Lung (tissue), 12 donors: Measurements from ENCODE around the gene PCDHB13. TPM values are rescaled to one million over a fixed set of nuclear protein-coding genes. Genes with fewer than 3 reads are reported as not detected.

Experiments
- ATAC-seq: fragments of 200-7000 bp; cut with Tn5 transposase; one replicate; pipeline ENCODE4 v1.9.1; 2020; ENCODE audit warnings: moderate number of reproducible peaks; ENCODE audit not compliant: insufficient read depth, low FRiP score
- DNase-seq, 3 donors: peaks; one replicate each; pipeline ENCODE4 v3.0.0-alpha.2; 2013 to 2017
- H3K27ac ChIP-seq, 2 donors: one replicate each; pipeline ENCODE4 v1.5.1; 2013; ENCODE audit warnings: mild to moderate bottlenecking in 2 of 2, moderate library complexity in 2 of 2, control low read depth in 1 of 2, inconsistent platforms in 1 of 2, low read depth in 1 of 2, low read length in 1 of 2
- H3K27me3 ChIP-seq, 3 donors: one replicate each; pipeline ENCODE4 v1.5.1; 2013; ENCODE audit warnings: low read length in 2 of 3; ENCODE audit not compliant: control insufficient read depth in 3 of 3, insufficient read depth in 3 of 3
- H3K36me3 ChIP-seq, 4 donors: one replicate each; pipeline ENCODE4 v1.5.1; 2013; ENCODE audit warnings: low read length in 4 of 4, mild to moderate bottlenecking in 1 of 4, moderate library complexity in 1 of 4; ENCODE audit not compliant: control insufficient read depth in 4 of 4, insufficient read depth in 4 of 4
- H3K4me1 ChIP-seq, 5 donors: one replicate each; pipeline ENCODE4 v1.5.1; 2013; ENCODE audit warnings: low read length in 5 of 5, mild to moderate bottlenecking in 2 of 5, moderate library complexity in 1 of 5; ENCODE audit not compliant: control insufficient read depth in 5 of 5, insufficient read depth in 5 of 5
- H3K4me3 ChIP-seq: one replicate; pipeline ENCODE4 v1.5.1; 2013; ENCODE audit warnings: mild to moderate bottlenecking, control low read depth, moderate library complexity
- H3K9ac ChIP-seq, 2 donors: one replicate each; pipeline ENCODE4 v1.5.1; 2013; ENCODE audit warnings: low read length in 2 of 2, control low read depth in 1 of 2; ENCODE audit not compliant: insufficient read depth in 1 of 2
- H3K9me3 ChIP-seq, 4 donors: one replicate each; pipeline ENCODE4 v1.5.1; 2013; ENCODE audit warnings: low read length in 3 of 4, mild to moderate bottlenecking in 1 of 4, moderate library complexity in 1 of 4; ENCODE audit not compliant: control insufficient read depth in 4 of 4, insufficient read depth in 3 of 4
- WGBS, 2 donors: extraction: QIAGEN DNeasy Blood & Tissue Kit; methylation state at CpG; one replicate each; pipeline ENCODE4 v1.1.7; 2013; 5-methylcytosine and 5-hydroxymethylcytosine counted together
- polyA plus RNA-seq, 2 donors: library from polyadenylated mRNA; stranded (reverse); fragments of 200-250 nt; gene quantifications; one replicate each; pipeline ENCODE4 v1.2.1, GENCODE V29; 2013
- total RNA-seq, 2 donors: library from RNA; depleted of rRNA in 1 of 2; stranded (reverse); fragments of >200 nt in 1 of 2; gene quantifications; one replicate each; pipeline ENCODE4 v1.2.1, GENCODE V29; 2014 to 2021
- TF ChIP-seq, protein P1 (sequence below): IDR thresholded peaks from 2 replicates; pipeline ENCODE4 v1.5.1; 2012; ENCODE audit warnings: mild to moderate bottlenecking; ENCODE audit errors: control extremely low read depth, extremely low read depth
- donor health status: control.
- donor health status: control.
- donor health status: Bipolar disorder and iron deficiency.
- donor health status: healthy.
- donor health status: DM: yes; HTN: yes; CAD: no.

The PCDHB13 gene
- total and polyA plus RNA-seq, 4 donors: 0.58 to 7.7 (median 2.0) TPM

DNA sequence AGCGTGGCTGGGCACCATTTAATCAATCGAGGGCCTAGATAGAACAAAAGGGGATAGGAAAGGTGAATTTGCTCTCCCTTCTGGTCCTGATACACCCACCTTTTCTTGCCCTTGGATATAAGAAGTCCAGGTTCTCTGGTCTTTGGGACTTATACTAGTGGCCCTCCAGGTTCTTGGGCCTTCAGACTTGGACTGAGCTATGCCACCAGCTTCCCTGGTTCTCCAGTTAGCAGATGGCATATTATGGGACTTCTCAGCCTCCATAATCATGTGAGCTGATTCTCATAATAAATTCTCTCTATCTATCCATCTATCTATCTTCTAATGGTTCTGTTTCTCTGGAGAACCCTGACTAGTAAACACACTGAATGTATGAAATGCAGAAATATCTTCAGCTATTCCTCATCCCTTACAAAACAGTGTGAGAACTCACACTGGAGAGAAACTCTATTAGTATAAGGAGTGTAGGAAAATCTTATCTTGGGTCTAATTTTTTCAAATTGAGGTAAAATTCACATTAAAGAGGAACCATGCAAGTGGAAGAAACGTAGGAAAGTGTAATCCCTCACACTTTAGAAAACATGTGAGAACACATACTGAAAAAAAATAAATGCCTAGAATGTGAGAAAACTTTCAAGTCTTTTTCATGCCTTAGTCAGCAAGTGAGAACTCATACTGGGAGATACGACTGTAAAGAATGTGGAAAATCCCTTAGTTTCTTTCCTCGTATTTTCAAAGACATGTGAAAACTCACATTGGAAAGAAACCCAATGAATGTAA, 46.9 kb downstream of the PCDHB13 start:
- WGBS, 2 donors: 64% methylated on average over 5 of the region's 5 CpGs
- H3K9me3 ChIP-seq: peaks cover 14 to 66% (median 42%) of the 10 kb centered on the region in 4 donors
- ATAC-seq: no peak

DNA sequence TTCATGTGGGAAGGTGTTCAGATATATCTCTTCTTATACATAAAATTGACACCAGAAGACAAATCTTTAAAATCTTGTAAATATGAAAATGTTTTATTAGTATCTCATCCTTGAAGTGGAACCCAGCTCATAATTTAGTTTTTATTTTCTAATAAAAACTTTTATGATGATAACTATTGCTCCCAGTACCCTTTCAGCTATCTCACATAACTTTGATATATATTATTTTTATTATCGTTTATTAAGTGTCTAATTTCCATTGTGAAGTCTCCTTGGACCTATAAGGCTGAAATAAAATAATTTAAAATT, 47.5 kb downstream of the PCDHB13 start:
- no peak overlapping the region for H3K27ac ChIP-seq
- peaks cover 15 to 68% (median 45%) of the 10 kb centered on the region in 4 donors for H3K9me3 ChIP-seq
- no peak for ATAC-seq
- H3K4me1 ChIP-seq: no peaks in the 10 kb centered on the region
- H3K4me3 ChIP-seq: no peak overlapping the region
- TF ChIP-seq, protein P1, sequence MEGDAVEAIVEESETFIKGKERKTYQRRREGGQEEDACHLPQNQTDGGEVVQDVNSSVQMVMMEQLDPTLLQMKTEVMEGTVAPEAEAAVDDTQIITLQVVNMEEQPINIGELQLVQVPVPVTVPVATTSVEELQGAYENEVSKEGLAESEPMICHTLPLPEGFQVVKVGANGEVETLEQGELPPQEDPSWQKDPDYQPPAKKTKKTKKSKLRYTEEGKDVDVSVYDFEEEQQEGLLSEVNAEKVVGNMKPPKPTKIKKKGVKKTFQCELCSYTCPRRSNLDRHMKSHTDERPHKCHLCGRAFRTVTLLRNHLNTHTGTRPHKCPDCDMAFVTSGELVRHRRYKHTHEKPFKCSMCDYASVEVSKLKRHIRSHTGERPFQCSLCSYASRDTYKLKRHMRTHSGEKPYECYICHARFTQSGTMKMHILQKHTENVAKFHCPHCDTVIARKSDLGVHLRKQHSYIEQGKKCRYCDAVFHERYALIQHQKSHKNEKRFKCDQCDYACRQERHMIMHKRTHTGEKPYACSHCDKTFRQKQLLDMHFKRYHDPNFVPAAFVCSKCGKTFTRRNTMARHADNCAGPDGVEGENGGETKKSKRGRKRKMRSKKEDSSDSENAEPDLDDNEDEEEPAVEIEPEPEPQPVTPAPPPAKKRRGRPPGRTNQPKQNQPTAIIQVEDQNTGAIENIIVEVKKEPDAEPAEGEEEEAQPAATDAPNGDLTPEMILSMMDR: no peak
- 35 to 79% methylated on average over 1 of the region's 1 CpG for WGBS, 2 donors
- no peaks in the 10 kb centered on the region for H3K27me3 ChIP-seq
- H3K9ac ChIP-seq: no peak overlapping the region
- DNase-seq: no peak
- peaks cover 0 to 7% (median 0%) of the 10 kb centered on the region in 4 donors for H3K36me3 ChIP-seq

More for the DNA sequence above, 46.9 kb downstream of the PCDHB13 start:
- no peaks in the 10 kb centered on the region for H3K27me3 ChIP-seq
- no peaks in the 10 kb centered on the region for H3K4me1 ChIP-seq
- DNase-seq: peak in 1 of 3 donors; percentile 3
- H3K9ac ChIP-seq: no peak overlapping the region
- no peak overlapping the region for H3K27ac ChIP-seq
- H3K4me3 ChIP-seq: no peak overlapping the region
- peaks cover 0 to 6% (median 0%) of the 10 kb centered on the region in 4 donors for H3K36me3 ChIP-seq
- TF ChIP-seq, protein P1: no peak

Other genes with a start within 250 kb of the PCDHB13 start
Only the 30 nearest of the 37 such genes appear.
- under 1 TPM; 0.11 to 0.28 TPM for gene PCDHB1, start 162.5 kb upstream of the PCDHB13 start, total RNA-seq
- gene PCDHB1, start 162.5 kb upstream of the PCDHB13 start, polyA plus RNA-seq: under 1 TPM; 0.01 to 0.04 TPM
- 1 to 10 TPM; 4.4 to 6.8 TPM for gene PCDHB2, start 119.3 kb upstream of the PCDHB13 start, total RNA-seq
- 1 to 10 TPM in 1 of 2 donors, under 1 TPM in 1; 0.61 to 1.1 TPM for gene PCDHB2, start 119.3 kb upstream of the PCDHB13 start, polyA plus RNA-seq
- 1 to 10 TPM; 3.0 to 7.8 TPM for gene PCDHB3, start 113.4 kb upstream of the PCDHB13 start, total RNA-seq
- under 1 TPM; 0.33 to 0.84 TPM for gene PCDHB3, start 113.4 kb upstream of the PCDHB13 start, polyA plus RNA-seq
- gene PCDHB4, start 92.1 kb upstream of the PCDHB13 start, total RNA-seq: 1 to 10 TPM; 3.3 to 3.4 TPM
- 1 to 10 TPM in 1 of 2 donors, under 1 TPM in 1; 0.73 to 1.4 TPM for gene PCDHB4, start 92.1 kb upstream of the PCDHB13 start, polyA plus RNA-seq
- 1 to 10 TPM; 4.8 to 8.1 TPM for gene PCDHB5, start 78.7 kb upstream of the PCDHB13 start, total RNA-seq
- 1 to 10 TPM in 1 of 2 donors, under 1 TPM in 1; 0.65 to 1.8 TPM for gene PCDHB5, start 78.7 kb upstream of the PCDHB13 start, polyA plus RNA-seq
- gene PCDHB6, start 63.9 kb upstream of the PCDHB13 start, total RNA-seq: 1 to 10 TPM; 1.1 to 1.7 TPM
- under 1 TPM; 0.16 to 0.24 TPM for gene PCDHB6, start 63.9 kb upstream of the PCDHB13 start, polyA plus RNA-seq
- gene PCDHB7, start 41.3 kb upstream of the PCDHB13 start, total RNA-seq: 1 to 10 TPM; 2.8 to 4.7 TPM
- gene PCDHB7, start 41.3 kb upstream of the PCDHB13 start, polyA plus RNA-seq: under 1 TPM; 0.31 to 0.87 TPM
- 1 to 10 TPM; 2.1 to 3.5 TPM for gene PCDHB8, start 36.1 kb upstream of the PCDHB13 start, total RNA-seq
- under 1 TPM; 0.04 to 0.52 TPM for gene PCDHB8, start 36.1 kb upstream of the PCDHB13 start, polyA plus RNA-seq
- 1 to 10 TPM; 3.6 to 9.2 TPM for gene PCDHB16, start 31.5 kb upstream of the PCDHB13 start, total RNA-seq
- 1 to 10 TPM in 1 of 2 donors, under 1 TPM in 1; 0.87 to 1.0 TPM for gene PCDHB16, start 31.5 kb upstream of the PCDHB13 start, polyA plus RNA-seq
- 1 to 10 TPM; 1.8 to 3.1 TPM for gene PCDHB9, start 26.8 kb upstream of the PCDHB13 start, total RNA-seq
- gene PCDHB9, start 26.8 kb upstream of the PCDHB13 start, polyA plus RNA-seq: under 1 TPM; 0.37 to 0.38 TPM
- 1 to 10 TPM; 1.9 to 6.3 TPM for gene PCDHB10, start 21.6 kb upstream of the PCDHB13 start, total RNA-seq
- under 1 TPM; 0.53 to 0.63 TPM for gene PCDHB10, start 21.6 kb upstream of the PCDHB13 start, polyA plus RNA-seq
- 1 to 10 TPM; 2.2 to 9.6 TPM for gene PCDHB11, start 14.3 kb upstream of the PCDHB13 start, total RNA-seq
- gene PCDHB11, start 14.3 kb upstream of the PCDHB13 start, polyA plus RNA-seq: under 1 TPM; 0.44 to 0.53 TPM
- 10 to 100 TPM in 1 of 2 donors, 1 to 10 TPM in 1; 2.8 to 10.1 TPM for gene PCDHB12, start 5.2 kb upstream of the PCDHB13 start, total RNA-seq
- under 1 TPM; 0.47 to 0.71 TPM for gene PCDHB12, start 5.2 kb upstream of the PCDHB13 start, polyA plus RNA-seq
- 10 to 100 TPM in 1 of 2 donors, 1 to 10 TPM in 1; 2.8 to 10.6 TPM for gene PCDHB14, start 9.4 kb downstream of the PCDHB13 start, total RNA-seq
- 1 to 10 TPM in 1 of 2 donors, under 1 TPM in 1; 0.67 to 1.2 TPM for gene PCDHB14, start 9.4 kb downstream of the PCDHB13 start, polyA plus RNA-seq
- 1 to 10 TPM; 3.2 to 8.0 TPM for gene PCDHB15, start 31.5 kb downstream of the PCDHB13 start, total RNA-seq
- gene PCDHB15, start 31.5 kb downstream of the PCDHB13 start, polyA plus RNA-seq: 1 to 10 TPM; 1.4 to 1.8 TPM
- under 1 TPM; 0.17 to 0.83 TPM for gene SLC25A2, start 90.1 kb downstream of the PCDHB13 start, total RNA-seq
- under 1 TPM; 0.05 to 0.22 TPM for gene SLC25A2, start 90.1 kb downstream of the PCDHB13 start, polyA plus RNA-seq
- gene TAF7, start 106.9 kb downstream of the PCDHB13 start, total RNA-seq: 10 to 100 TPM; 51.4 to 97.1 TPM
- 10 to 100 TPM; 29.9 to 76.2 TPM for gene TAF7, start 106.9 kb downstream of the PCDHB13 start, polyA plus RNA-seq
- gene PCDHGA1, start 116.6 kb downstream of the PCDHB13 start, total RNA-seq: under 1 TPM; 0.57 to 0.71 TPM
- gene PCDHGA1, start 116.6 kb downstream of the PCDHB13 start, polyA plus RNA-seq: under 1 TPM; 0.15 to 0.16 TPM
- gene PCDHGA2, start 124.8 kb downstream of the PCDHB13 start, total RNA-seq: 1 to 10 TPM; 5.5 to 7.7 TPM
- 1 to 10 TPM in 1 of 2 donors, under 1 TPM in 1; 0.39 to 1.1 TPM for gene PCDHGA2, start 124.8 kb downstream of the PCDHB13 start, polyA plus RNA-seq
- 1 to 10 TPM; 2.1 to 5.1 TPM for gene PCDHGA3, start 129.9 kb downstream of the PCDHB13 start, total RNA-seq
- gene PCDHGA3, start 129.9 kb downstream of the PCDHB13 start, polyA plus RNA-seq: under 1 TPM; 0.26 to 0.45 TPM
- 1 to 10 TPM; 2.4 to 8.4 TPM for gene PCDHGB1, start 136.2 kb downstream of the PCDHB13 start, total RNA-seq
- under 1 TPM; 0.17 to 0.20 TPM for gene PCDHGB1, start 136.2 kb downstream of the PCDHB13 start, polyA plus RNA-seq
- gene PCDHGA4, start 141.1 kb downstream of the PCDHB13 start, total RNA-seq: 1 to 10 TPM; 4.6 to 7.0 TPM
- gene PCDHGA4, start 141.1 kb downstream of the PCDHB13 start, polyA plus RNA-seq: under 1 TPM; 0.35 to 0.48 TPM
- 10 to 100 TPM in 1 of 2 donors, 1 to 10 TPM in 1; 4.6 to 10.1 TPM for gene PCDHGB2, start 146.1 kb downstream of the PCDHB13 start, total RNA-seq
- under 1 TPM; 0.28 to 0.48 TPM for gene PCDHGB2, start 146.1 kb downstream of the PCDHB13 start, polyA plus RNA-seq
- gene PCDHGA5, start 150.2 kb downstream of the PCDHB13 start, total RNA-seq: 1 to 10 TPM; 2.9 to 9.3 TPM
- gene PCDHGA5, start 150.2 kb downstream of the PCDHB13 start, polyA plus RNA-seq: under 1 TPM; 0.31 to 0.32 TPM
- 1 to 10 TPM; 3.2 to 7.9 TPM for gene PCDHGB3, start 156.3 kb downstream of the PCDHB13 start, total RNA-seq
- under 1 TPM; 0.18 to 0.24 TPM for gene PCDHGB3, start 156.3 kb downstream of the PCDHB13 start, polyA plus RNA-seq
- gene PCDHGA6, start 160.0 kb downstream of the PCDHB13 start, total RNA-seq: 1 to 10 TPM; 4.9 to 8.5 TPM
- under 1 TPM; 0.59 to 0.96 TPM for gene PCDHGA6, start 160.0 kb downstream of the PCDHB13 start, polyA plus RNA-seq
- gene PCDHGA7, start 168.8 kb downstream of the PCDHB13 start, total RNA-seq: 1 to 10 TPM; 2.9 to 6.3 TPM
- under 1 TPM; 0.23 to 0.30 TPM for gene PCDHGA7, start 168.8 kb downstream of the PCDHB13 start, polyA plus RNA-seq
- 10 to 100 TPM in 1 of 2 donors, 1 to 10 TPM in 1; 6.9 to 12.1 TPM for gene PCDHGB4, start 173.8 kb downstream of the PCDHB13 start, total RNA-seq
- gene PCDHGB4, start 173.8 kb downstream of the PCDHB13 start, polyA plus RNA-seq: 1 to 10 TPM in 1 of 2 donors, under 1 TPM in 1; 0.31 to 1.0 TPM
- gene PCDHGA8, start 178.7 kb downstream of the PCDHB13 start, total RNA-seq: 1 to 10 TPM; 1.9 to 7.3 TPM
- under 1 TPM; 0.06 to 0.18 TPM for gene PCDHGA8, start 178.7 kb downstream of the PCDHB13 start, polyA plus RNA-seq
- gene PCDHGB5, start 184.0 kb downstream of the PCDHB13 start, total RNA-seq: 10 to 100 TPM in 1 of 2 donors, 1 to 10 TPM in 1; 10.0 to 14.3 TPM
- 1 to 10 TPM; 1.2 to 2.5 TPM for gene PCDHGB5, start 184.0 kb downstream of the PCDHB13 start, polyA plus RNA-seq